HG02623 (cell line): ENCODE measurements around the gene C2orf78.
"Not testable (repeated sequence)": the region's sequence is repeated elsewhere in the genome, so short reads cannot be mapped to it uniquely, and the experiment has no call there.

Experiments
- ATAC-seq: cut with Tn5 transposase; IDR thresholded peaks from one replicate; pipeline ENCODE4 v1.9.1; 2021; ENCODE audit warnings: moderate library complexity; ENCODE audit not compliant: unreplicated experiment

C2orf78 gene

DNA sequence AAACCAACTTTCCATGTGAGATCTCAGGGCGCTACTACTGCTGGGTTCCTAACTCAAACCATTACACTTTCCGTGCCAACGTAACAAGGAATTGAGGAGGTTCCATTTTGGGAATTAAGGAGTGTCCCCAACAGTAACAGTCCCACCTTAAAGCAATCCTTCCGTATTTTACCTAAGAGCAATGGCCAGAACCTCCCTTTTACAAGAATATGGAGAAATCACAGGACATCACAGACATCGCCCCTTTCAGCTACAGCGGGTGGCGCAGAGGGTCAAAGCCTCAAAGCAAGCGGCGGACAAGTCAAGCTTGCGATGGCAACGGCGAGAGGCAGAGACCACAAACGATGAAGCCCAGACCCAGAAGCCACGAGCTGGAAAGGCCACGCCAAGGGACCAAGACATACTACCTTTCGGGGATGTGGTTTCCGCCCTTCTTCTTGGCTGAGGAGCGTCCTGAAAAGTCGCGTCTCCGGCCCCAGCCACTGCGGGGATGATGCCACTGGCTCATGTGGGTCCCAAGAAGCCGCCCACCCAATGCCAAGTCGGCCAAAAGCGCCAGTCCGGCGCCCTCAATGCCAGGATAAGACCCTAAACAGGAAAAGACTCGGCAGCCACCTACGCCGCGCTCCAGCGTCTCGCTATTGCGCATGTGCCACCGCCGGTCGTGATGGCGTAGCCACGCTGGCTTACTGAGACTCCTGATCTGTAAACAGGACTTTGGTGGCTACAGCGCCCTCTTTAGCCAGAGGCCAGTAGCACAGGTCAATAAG is 4.3 kb upstream of the C2orf78 start, which contains the start of gene DUSP11:
DUSP11 (minus strand) TSS at position 637 of the 770 bp plus-strand sequence; CDS start at position 508, 129 bp downstream.
- peak; percentile 99 for ATAC-seq

- no peak for ATAC-seq
These were observed 3.8 kb upstream of the C2orf78 start for GRCh38 chr2:73780237-73780582.

GRCh38 chr2:73783402-73783801 is 581 bp upstream of the C2orf78 start:
- ATAC-seq: not testable (repeated sequence)

DNA sequence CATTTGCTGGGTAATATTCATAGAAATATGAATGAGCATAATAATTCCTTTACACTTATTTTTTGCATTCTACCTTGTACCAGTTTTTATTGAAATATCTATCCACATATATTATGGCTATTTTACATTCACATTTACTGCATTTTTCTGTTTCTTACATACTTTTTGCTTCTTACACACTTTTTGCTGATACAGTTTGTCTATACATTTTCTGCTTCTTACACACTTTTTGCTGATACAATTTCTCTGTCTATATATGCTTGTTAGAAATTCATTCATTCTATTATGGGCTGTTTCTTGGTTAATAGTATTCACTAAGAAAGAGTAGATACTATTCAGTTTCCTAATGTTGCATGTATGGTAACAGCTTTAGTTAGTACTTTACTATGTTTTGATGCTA is 27.9 kb downstream of the C2orf78 start:
- ATAC-seq: no peak

- ATAC-seq: no peak
These were observed 28.7 kb downstream of the C2orf78 start for GRCh38 chr2:73812635-73813034.

- ATAC-seq: no peak
These were observed 34.3 kb downstream of the C2orf78 start for GRCh38 chr2:73818296-73818695.

- peak; percentile 83 for ATAC-seq
These were observed 37.2 kb downstream of the C2orf78 start for GRCh38 chr2:73821227-73821626.

- ATAC-seq: no peak
These were observed 37.7 kb downstream of the C2orf78 start for GRCh38 chr2:73821669-73822068.

DNA sequence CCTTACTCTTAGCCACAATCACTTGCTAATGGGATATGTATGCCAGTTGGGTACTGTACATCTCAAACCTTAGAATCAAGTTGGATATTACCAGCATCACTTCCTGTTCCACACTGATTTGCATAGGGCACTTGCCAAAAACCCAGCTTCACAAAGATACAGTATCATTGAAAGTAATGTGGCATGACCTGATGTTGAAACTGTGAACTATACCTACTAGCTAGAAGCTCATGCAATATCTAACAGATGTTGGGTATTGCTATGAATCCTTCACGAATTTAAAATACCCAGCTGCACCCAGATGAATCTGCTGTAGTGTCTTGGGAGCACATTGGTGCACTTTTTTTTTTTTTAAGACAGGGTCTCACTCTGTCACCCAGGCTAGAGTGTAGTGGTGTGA is 38.3 kb downstream of the C2orf78 start:
- ATAC-seq: no peak

DNA sequence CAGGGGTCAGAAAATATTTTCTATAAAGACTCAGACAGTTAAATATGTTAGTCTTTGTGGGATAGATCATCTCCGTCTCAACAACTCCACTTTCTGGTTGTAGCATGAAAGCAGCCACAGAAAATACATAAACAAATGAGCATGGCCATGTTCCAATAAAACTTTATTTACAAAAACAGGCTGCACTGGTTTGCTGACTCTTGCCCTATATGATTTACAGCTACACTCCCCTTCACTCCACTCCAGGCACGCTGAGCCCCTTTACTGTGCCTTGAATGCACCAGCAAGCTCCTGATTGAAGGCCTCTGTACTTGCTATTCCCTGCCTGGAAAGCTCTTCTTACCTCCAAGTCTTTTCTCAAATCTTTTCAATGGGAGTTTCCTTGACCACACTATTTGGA is 39.0 kb downstream of the C2orf78 start:
- ATAC-seq: no peak

- no peak for ATAC-seq
These were observed 39.4 kb downstream of the C2orf78 start for GRCh38 chr2:73823416-73823815.

- ATAC-seq: no peak
These were observed 40.0 kb downstream of the C2orf78 start for GRCh38 chr2:73823916-73824523.

- no peak for ATAC-seq
These were observed 41.4 kb downstream of the C2orf78 start for GRCh38 chr2:73825408-73825807.

DNA sequence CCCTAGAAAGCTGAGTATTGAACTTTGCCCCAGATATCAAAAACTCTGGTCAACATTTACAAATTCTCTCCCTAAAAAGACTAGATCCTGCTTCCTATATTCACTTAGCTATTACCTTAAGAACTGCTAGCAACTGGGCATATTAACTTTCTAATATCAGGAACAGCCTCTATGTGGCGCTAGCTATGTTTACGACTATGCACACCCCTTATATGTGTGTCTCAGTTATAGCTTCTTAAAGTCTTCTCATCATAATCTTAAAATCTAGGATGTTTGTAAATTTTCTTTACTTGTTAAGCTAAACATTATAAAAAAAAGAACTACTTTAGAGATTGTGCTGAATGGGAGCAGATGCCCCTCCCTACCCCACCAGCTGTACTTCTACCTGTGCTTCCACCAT is 43.0 kb downstream of the C2orf78 start:
- ATAC-seq: no peak

DNA sequence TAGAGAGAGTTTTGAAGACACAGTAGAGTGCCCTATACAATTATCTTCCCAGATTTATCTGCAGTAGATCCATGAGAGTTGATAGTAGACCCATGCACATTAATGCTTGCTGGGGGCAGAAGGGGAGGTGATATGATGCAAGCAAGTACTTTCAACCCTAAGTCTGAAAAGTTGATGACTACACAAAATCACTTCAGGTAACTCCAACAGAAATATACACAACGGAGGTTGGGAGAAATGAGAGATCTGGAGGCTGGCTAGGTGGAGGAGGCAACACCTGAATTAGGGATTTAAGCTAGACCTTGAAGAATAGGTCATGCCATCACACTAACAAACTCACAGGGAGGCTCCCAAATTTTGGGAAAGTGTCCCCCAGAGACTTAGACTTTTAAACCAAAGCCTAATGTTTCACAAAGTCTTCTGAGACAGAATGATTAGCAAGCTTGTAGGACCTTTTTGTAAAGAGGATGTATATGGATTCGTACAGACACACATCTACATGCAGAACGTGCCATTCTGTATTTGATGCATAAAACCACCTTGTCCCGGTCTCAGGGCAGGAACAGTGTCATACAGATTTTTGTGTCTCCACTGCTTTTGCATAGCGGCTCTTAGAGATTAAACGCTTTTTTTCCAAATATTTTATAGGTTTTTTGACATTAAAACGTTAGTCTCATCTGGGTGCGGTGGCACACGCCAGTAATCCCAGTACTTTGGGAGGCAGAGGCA is 43.8 kb downstream of the C2orf78 start:
- no peak for ATAC-seq

DNA sequence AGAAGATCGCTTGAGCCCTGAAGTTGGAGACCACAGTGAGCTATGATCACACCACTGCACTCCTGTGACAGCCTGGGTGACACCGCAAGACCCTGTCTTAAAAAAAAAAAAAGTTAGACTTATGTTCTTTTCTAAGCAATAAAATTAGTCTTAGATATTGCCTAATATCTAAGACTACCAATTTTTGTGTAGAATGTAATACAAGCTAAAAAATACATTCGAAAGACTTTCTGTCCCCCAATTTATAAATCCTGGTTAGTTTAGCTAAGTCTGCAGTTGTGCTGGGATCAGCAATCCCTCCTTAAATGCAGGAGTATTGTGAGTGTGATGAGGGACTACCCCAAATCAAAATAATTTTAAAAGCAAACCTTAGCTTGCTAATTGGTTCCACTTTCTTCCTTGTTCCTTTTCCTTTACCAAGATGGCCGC is 44.4 kb downstream of the C2orf78 start:
- ATAC-seq: no peak

- ATAC-seq: peak; percentile 90
These were observed 45.0 kb downstream of the C2orf78 start, which contains the start of gene STAMBP for GRCh38 chr2:73828818-73829570. TSS of gene STAMBP (plus strand) at chr2:73828961. CDS start at chr2:73830857, 1,896 bp downstream.

GRCh38 chr2:73830871-73831401 is 47.0 kb downstream of the C2orf78 start:
- no peak for ATAC-seq

- ATAC-seq: no peak
These were observed 48.9 kb downstream of the C2orf78 start for GRCh38 chr2:73832930-73833329.

- ATAC-seq: no peak
These were observed 52.4 kb downstream of the C2orf78 start for GRCh38 chr2:73836141-73836943.
